GM23338 (cell line): ENCODE data around the gene WDR26. TPM values are rescaled to one million over a fixed set of nuclear protein-coding genes. Genes with fewer than 3 reads are reported as not detected.
A peak's percentile ranks its signal among the peaks of the same experiment; 100 is the strongest.
"Not testable (repeated sequence)": the region's sequence is repeated elsewhere in the genome, so short reads cannot be mapped to it uniquely, and the experiment has no call there.

Source experiments
- ATAC-seq: fragments of 200-7000 bp; cut with Tn5 transposase; 3 replicates; pipeline ENCODE4 v1.9.1; 2020
- DNase-seq: peaks from one replicate; pipeline ENCODE4 v3.0.0-alpha.2; 2015; ENCODE audit warnings: low spot score
- H2AFZ ChIP-seq: fragments of 200-600 bp; sonication (generic); 2 replicates; pipeline ENCODE4 v1.8.0; 2016; ENCODE audit warnings: antibody characterized with exemption, mild to moderate bottlenecking, moderate library complexity
- H3F3A ChIP-seq: fragments of 200-600 bp; sonication (generic); replicated peaks from 2 replicates; pipeline ENCODE4 v1.8.0; 2017; ENCODE audit warnings: antibody characterized with exemption, mixed run types, low read depth
- H3K27ac ChIP-seq: fragments of 200-600 bp; sonication (generic); 2 replicates; pipeline ENCODE4 v1.6.1; 2016; ENCODE audit warnings: low read depth
- H3K27me3 ChIP-seq: fragments of 200-600 bp; sonication (generic); 2 replicates; pipeline ENCODE4 v1.8.0; 2016; ENCODE audit warnings: mild to moderate bottlenecking, mixed run types, moderate library complexity; ENCODE audit not compliant: insufficient read depth
- H3K36me3 ChIP-seq: fragments of 200-600 bp; sonication (generic); 2 replicates; pipeline ENCODE4 v1.8.0; 2016; ENCODE audit warnings: mild to moderate bottlenecking; ENCODE audit not compliant: insufficient read depth
- H3K4me1 ChIP-seq: fragments of 200-600 bp; sonication (generic); 2 replicates; pipeline ENCODE4 v1.8.0; 2016; ENCODE audit warnings: mild to moderate bottlenecking, moderate library complexity; ENCODE audit not compliant: insufficient read depth
- H3K4me2 ChIP-seq: fragments of 200-600 bp; sonication (generic); 2 replicates; pipeline ENCODE4 v1.7.1; 2017; ENCODE audit warnings: mixed run types
- H3K4me3 ChIP-seq: fragments of 200-600 bp; sonication (generic); 2 replicates; pipeline ENCODE4 v1.6.1; 2016; ENCODE audit warnings: mixed run types
- H3K79me2 ChIP-seq: fragments of 200-600 bp; sonication (generic); replicated peaks from 2 replicates; pipeline ENCODE4 v1.8.0; 2017; ENCODE audit warnings: mild to moderate bottlenecking; ENCODE audit not compliant: insufficient read depth
- H3K9me2 ChIP-seq: fragments of 200-600 bp; sonication (generic); 2 replicates; pipeline ENCODE4 v1.8.0; 2017; ENCODE audit not compliant: insufficient read depth
- H4K20me1 ChIP-seq: fragments of 200-600 bp; sonication (generic); replicated peaks from 2 replicates; pipeline ENCODE4 v1.8.0; 2017; ENCODE audit warnings: mild to moderate bottlenecking; ENCODE audit not compliant: insufficient read depth
- H3K27ac Mint-ChIP-seq: 2 replicates; pipeline ENCODE4 v1.8.0; 2020; ENCODE audit warnings: inconsistent platforms, mild to moderate bottlenecking, moderate library complexity, mixed read lengths
- H3K27me3 Mint-ChIP-seq: 3 replicates; pipeline ENCODE4 v1.8.0; 2022; ENCODE audit warnings: low read depth, mild to moderate bottlenecking, moderate library complexity, mixed read lengths, inconsistent platforms; ENCODE audit not compliant: insufficient read depth, poor library complexity
- H3K36me3 Mint-ChIP-seq: 3 replicates; pipeline ENCODE4 v1.8.0; 2021; ENCODE audit warnings: low read depth, mild to moderate bottlenecking, inconsistent platforms, moderate library complexity, mixed read lengths
- H3K4me1 Mint-ChIP-seq: 3 replicates; pipeline ENCODE4 v1.8.0; 2020; ENCODE audit warnings: mild to moderate bottlenecking, inconsistent platforms, mixed read lengths
- H3K4me3 Mint-ChIP-seq: 3 replicates; pipeline ENCODE4 v1.8.0; 2021; ENCODE audit warnings: moderate library complexity, mild to moderate bottlenecking, inconsistent platforms, mixed read lengths
- H3K9me3 Mint-ChIP-seq: 3 replicates; pipeline ENCODE4 v1.8.0; 2020; ENCODE audit warnings: moderate library complexity, mild to moderate bottlenecking, inconsistent platforms, mixed read lengths
- EZH2 ChIP-seq: fragments of 200-600 bp; sonication (generic); IDR thresholded peaks from one replicate; pipeline ENCODE4 v1.8.0; 2017; ENCODE audit warnings: antibody characterized with exemption, mild to moderate bottlenecking, low read depth; ENCODE audit not compliant: unreplicated experiment
- JUNB ChIP-seq: IDR thresholded peaks from one replicate; pipeline ENCODE4 v1.6.1; 2016; ENCODE audit warnings: antibody characterized with exemption; ENCODE audit not compliant: unreplicated experiment
- POLR2AphosphoS5 ChIP-seq: IDR thresholded peaks from 2 replicates; pipeline ENCODE4 v1.6.1; 2016; ENCODE audit warnings: antibody characterized with exemption, low read depth
- ZNF331 ChIP-seq: fragments of 250-450 bp; sonication (Bioruptor Pico); IDR thresholded peaks from 2 replicates; pipeline ENCODE4 v1.5.0; 2020; ENCODE audit warnings: low read depth, mild to moderate bottlenecking, moderate library complexity
- polyA plus RNA-seq: library from polyadenylated mRNA; unstranded; fragments of >200 nt; fragmentation: Nextera tagmentation; extraction: Ambion mirVana; gene quantifications from 2 replicates; pipeline ENCODE4 v1.2.1, GENCODE V29; 2016
- total RNA-seq: library from RNA; depleted of rRNA; stranded (reverse); fragments of >200 nt; shearing (Covaris generic); gene quantifications from 2 replicates; pipeline ENCODE4 v1.2.3, GENCODE V29; 2014
- TF ChIP-seq, protein P1 (sequence below): IDR thresholded peaks from one replicate; pipeline ENCODE4 v1.6.1; 2018; ENCODE audit warnings: antibody characterized with exemption; ENCODE audit not compliant: unreplicated experiment
- TF ChIP-seq, protein P2 (sequence below), 2 experiments: fragments of 200-600 bp in 1 of 2; sonication (generic) in 1 of 2; conservative IDR thresholded peaks; 2 replicates each; pipeline versions ENCODE4 v1.5.1 to v1.6.1; 2016 to 2017; ENCODE audit warnings: antibody characterized with exemption in 2 of 2, low read depth in 2 of 2, mild to moderate bottlenecking in 2 of 2, moderate library complexity in 1 of 2
- TF ChIP-seq, protein P3 (sequence below): fragments of 250-450 bp; sonication (Bioruptor Pico); IDR thresholded peaks from 2 replicates; pipeline ENCODE4 v1.5.0; 2020; ENCODE audit warnings: mild to moderate bottlenecking, moderate library complexity

Gene WDR26
- total and polyA plus RNA-seq, 2 experiments from 2014 or later, result 16.9 to 74.6 TPM

DNA sequence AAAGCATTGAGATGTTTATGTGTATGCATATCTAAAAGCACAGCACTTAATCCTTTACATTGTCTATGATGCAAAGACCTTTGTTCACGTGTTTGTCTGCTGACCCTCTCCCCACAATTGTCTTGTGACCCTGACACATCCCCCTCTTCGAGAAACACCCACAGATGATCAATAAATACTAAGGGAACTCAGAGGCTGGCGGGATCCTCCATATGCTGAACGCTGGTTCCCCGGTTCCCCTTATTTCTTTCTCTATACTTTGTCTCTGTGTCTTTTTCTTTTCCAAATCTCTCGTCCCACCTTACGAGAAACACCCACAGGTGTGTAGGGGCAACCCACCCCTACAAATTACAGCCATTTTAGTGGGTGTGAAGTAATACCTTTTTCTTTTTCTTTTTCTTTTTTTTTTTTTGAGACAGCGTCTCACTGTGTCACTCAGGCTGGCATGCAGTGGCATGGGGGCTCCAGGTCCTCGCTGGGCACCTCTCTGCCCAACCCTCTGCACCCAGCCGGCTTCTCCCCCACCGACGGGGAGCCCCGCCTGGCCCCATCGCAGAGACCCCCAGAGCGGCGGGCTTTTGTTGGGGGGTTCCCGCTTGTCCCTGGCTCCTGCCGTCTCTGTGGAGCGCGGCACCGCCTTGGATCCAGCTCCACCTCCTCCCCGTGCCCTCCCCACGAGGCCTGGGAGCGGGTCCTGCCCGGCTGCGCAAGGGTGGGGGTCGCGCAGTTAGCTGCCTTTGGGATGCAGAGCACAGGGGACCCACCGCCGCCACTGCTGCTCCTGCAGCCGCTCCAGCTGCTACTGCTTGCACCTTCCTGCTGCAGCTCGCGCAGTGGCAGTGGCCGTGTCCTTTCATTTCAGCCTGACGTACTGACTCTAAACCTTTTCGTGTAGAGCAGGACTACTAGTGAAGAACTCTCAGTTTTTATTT, 93.9 kb downstream of the WDR26 start:
- Histone ChIP-seq H3K27ac (peak overlapping the region; percentile 100), H2AFZ (peak overlapping the region; percentile 92), H3K36me3 (peaks cover 28% of the 10 kb centered on the region; the same call in 1 of the 2 replicates), H3F3A (peaks cover 13% of the 10 kb centered on the region), H3K4me3 (peak overlapping the region; percentile 65), H3K4me1 (peaks cover 12% of the 10 kb centered on the region), H3K4me2 (peak overlapping the region; percentile 95)
- DNase-seq (peak; percentile 76), ATAC-seq (peak; percentile 95)
- H3K27me3 ChIP-seq, H4K20me1 ChIP-seq, H3K79me2 ChIP-seq, H3K9me2 ChIP-seq: not testable (repeated sequence)
- peak overlapping the region; percentile 91 for H3K27ac Mint-ChIP-seq
- H3K36me3 Mint-ChIP-seq, result peaks cover 31% of the 10 kb centered on the region
- H3K4me3 Mint-ChIP-seq, result peak overlapping the region; percentile 65
- peaks cover 43% of the 10 kb centered on the region for H3K9me3 Mint-ChIP-seq
- H3K4me1 Mint-ChIP-seq, result peaks cover 12% of the 10 kb centered on the region
- peaks cover 14% of the 10 kb centered on the region for H3K27me3 Mint-ChIP-seq
- peak; percentile 61 for TF ChIP-seq POLR2AphosphoS5

DNA sequence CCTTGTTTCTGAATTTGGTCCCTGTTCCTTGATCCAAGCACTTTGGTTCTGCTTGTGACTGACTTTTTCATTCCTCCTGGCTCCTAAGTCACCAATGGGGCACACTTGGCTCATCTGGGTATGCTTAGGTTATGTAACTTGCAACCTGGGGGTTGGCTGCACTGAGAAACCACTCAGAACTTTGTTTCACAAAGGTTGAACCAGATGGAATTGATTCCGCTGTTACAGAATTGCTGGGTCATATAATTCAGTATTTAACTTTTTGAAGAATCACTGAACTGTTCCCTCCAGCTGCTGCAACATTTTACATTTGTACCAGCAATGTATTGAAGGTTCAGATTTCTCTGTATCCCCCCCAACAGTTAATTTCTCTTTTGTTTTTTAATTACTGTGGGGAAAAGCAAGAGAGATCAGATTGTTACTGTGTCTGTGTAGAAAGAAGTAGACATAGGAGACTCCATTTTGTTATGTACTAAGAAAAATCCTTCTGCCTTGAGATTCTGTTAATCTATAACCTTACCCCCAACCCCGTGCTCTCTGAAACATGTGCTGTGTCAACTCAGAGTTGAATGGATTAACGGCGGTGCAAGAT, 95.1 kb downstream of the WDR26 start:
- H3K27me3 ChIP-seq, result no peaks in the 10 kb centered on the region
- no peak for ATAC-seq
- peaks cover 24% of the 10 kb centered on the region; the same call in 1 of the 2 replicates for H3K36me3 ChIP-seq
- H3K4me1 Mint-ChIP-seq, result peaks cover 12% of the 10 kb centered on the region
- H3F3A ChIP-seq, result peaks cover 13% of the 10 kb centered on the region
- H3K27ac Mint-ChIP-seq, result peak overlapping the region; percentile 89
- H3K36me3 Mint-ChIP-seq, result peaks cover 27% of the 10 kb centered on the region
- no peak overlapping the region for H3K4me3 ChIP-seq
- DNase-seq, result no peak
- no peak overlapping the region for H2AFZ ChIP-seq
- no peak overlapping the region for H3K4me3 Mint-ChIP-seq
- peaks cover 36% of the 10 kb centered on the region for H3K9me3 Mint-ChIP-seq
- peak overlapping the region; percentile 95 for H3K27ac ChIP-seq
- peaks cover 12% of the 10 kb centered on the region for H3K4me1 ChIP-seq
- peak overlapping the region; percentile 30 for H3K4me2 ChIP-seq
- peaks cover 13% of the 10 kb centered on the region for H3K27me3 Mint-ChIP-seq
- H3K79me2 ChIP-seq, result no peaks in the 10 kb centered on the region
- no peaks in the 10 kb centered on the region for H4K20me1 ChIP-seq
- H3K9me2 ChIP-seq, result no peaks in the 10 kb centered on the region
- TF ChIP-seq, protein P1, sequence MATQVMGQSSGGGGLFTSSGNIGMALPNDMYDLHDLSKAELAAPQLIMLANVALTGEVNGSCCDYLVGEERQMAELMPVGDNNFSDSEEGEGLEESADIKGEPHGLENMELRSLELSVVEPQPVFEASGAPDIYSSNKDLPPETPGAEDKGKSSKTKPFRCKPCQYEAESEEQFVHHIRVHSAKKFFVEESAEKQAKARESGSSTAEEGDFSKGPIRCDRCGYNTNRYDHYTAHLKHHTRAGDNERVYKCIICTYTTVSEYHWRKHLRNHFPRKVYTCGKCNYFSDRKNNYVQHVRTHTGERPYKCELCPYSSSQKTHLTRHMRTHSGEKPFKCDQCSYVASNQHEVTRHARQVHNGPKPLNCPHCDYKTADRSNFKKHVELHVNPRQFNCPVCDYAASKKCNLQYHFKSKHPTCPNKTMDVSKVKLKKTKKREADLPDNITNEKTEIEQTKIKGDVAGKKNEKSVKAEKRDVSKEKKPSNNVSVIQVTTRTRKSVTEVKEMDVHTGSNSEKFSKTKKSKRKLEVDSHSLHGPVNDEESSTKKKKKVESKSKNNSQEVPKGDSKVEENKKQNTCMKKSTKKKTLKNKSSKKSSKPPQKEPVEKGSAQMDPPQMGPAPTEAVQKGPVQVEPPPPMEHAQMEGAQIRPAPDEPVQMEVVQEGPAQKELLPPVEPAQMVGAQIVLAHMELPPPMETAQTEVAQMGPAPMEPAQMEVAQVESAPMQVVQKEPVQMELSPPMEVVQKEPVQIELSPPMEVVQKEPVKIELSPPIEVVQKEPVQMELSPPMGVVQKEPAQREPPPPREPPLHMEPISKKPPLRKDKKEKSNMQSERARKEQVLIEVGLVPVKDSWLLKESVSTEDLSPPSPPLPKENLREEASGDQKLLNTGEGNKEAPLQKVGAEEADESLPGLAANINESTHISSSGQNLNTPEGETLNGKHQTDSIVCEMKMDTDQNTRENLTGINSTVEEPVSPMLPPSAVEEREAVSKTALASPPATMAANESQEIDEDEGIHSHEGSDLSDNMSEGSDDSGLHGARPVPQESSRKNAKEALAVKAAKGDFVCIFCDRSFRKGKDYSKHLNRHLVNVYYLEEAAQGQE, result no peak
- TF ChIP-seq, protein P2, sequence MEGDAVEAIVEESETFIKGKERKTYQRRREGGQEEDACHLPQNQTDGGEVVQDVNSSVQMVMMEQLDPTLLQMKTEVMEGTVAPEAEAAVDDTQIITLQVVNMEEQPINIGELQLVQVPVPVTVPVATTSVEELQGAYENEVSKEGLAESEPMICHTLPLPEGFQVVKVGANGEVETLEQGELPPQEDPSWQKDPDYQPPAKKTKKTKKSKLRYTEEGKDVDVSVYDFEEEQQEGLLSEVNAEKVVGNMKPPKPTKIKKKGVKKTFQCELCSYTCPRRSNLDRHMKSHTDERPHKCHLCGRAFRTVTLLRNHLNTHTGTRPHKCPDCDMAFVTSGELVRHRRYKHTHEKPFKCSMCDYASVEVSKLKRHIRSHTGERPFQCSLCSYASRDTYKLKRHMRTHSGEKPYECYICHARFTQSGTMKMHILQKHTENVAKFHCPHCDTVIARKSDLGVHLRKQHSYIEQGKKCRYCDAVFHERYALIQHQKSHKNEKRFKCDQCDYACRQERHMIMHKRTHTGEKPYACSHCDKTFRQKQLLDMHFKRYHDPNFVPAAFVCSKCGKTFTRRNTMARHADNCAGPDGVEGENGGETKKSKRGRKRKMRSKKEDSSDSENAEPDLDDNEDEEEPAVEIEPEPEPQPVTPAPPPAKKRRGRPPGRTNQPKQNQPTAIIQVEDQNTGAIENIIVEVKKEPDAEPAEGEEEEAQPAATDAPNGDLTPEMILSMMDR (conservative IDR thresholded peaks at IDR 0.05; ENCODE audit: low read depth in 2 of 2), result no peak
- TF ChIP-seq POLR2AphosphoS5, result no peak
- no peak for TF ChIP-seq JUNB
- TF ChIP-seq EZH2, result no peak
- TF ChIP-seq, protein P3, sequence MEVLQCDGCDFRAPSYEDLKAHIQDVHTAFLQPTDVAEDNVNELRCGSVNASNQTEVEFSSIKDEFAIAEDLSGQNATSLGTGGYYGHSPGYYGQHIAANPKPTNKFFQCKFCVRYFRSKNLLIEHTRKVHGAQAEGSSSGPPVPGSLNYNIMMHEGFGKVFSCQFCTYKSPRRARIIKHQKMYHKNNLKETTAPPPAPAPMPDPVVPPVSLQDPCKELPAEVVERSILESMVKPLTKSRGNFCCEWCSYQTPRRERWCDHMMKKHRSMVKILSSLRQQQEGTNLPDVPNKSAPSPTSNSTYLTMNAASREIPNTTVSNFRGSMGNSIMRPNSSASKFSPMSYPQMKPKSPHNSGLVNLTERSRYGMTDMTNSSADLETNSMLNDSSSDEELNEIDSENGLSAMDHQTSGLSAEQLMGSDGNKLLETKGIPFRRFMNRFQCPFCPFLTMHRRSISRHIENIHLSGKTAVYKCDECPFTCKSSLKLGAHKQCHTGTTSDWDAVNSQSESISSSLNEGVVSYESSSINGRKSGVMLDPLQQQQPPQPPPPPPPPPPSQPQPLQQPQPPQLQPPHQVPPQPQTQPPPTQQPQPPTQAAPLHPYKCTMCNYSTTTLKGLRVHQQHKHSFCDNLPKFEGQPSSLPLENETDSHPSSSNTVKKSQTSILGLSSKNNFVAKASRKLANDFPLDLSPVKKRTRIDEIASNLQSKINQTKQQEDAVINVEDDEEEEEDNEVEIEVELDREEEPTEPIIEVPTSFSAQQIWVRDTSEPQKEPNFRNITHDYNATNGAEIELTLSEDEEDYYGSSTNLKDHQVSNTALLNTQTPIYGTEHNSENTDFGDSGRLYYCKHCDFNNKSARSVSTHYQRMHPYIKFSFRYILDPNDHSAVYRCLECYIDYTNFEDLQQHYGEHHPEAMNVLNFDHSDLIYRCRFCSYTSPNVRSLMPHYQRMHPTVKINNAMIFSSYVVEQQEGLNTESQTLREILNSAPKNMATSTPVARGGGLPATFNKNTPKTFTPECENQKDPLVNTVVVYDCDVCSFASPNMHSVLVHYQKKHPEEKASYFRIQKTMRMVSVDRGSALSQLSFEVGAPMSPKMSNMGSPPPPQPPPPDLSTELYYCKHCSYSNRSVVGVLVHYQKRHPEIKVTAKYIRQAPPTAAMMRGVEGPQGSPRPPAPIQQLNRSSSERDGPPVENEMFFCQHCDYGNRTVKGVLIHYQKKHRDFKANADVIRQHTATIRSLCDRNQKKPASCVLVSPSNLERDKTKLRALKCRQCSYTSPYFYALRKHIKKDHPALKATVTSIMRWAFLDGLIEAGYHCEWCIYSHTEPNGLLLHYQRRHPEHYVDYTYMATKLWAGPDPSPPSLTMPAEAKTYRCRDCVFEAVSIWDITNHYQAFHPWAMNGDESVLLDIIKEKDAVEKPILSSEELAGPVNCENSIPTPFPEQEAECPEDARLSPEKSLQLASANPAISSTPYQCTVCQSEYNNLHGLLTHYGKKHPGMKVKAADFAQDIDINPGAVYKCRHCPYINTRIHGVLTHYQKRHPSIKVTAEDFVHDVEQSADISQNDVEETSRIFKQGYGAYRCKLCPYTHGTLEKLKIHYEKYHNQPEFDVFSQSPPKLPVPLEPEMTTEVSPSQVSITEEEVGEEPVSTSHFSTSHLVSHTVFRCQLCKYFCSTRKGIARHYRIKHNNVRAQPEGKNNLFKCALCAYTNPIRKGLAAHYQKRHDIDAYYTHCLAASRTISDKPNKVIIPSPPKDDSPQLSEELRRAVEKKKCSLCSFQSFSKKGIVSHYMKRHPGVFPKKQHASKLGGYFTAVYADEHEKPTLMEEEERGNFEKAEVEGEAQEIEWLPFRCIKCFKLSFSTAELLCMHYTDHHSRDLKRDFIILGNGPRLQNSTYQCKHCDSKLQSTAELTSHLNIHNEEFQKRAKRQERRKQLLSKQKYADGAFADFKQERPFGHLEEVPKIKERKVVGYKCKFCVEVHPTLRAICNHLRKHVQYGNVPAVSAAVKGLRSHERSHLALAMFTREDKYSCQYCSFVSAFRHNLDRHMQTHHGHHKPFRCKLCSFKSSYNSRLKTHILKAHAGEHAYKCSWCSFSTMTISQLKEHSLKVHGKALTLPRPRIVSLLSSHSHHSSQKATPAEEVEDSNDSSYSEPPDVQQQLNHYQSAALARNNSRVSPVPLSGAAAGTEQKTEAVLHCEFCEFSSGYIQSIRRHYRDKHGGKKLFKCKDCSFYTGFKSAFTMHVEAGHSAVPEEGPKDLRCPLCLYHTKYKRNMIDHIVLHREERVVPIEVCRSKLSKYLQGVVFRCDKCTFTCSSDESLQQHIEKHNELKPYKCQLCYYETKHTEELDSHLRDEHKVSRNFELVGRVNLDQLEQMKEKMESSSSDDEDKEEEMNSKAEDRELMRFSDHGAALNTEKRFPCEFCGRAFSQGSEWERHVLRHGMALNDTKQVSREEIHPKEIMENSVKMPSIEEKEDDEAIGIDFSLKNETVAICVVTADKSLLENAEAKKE (CRISPR knock-in tag), result no peak
- no peak for TF ChIP-seq ZNF331 (CRISPR knock-in tag)
